HEK293 (cell line): Measurements from ENCODE around the gene RPRD2.

Source experiments
- CTCF ChIA-PET: fragments of 350-600 bp; formaldehyde crosslinking; extraction: SDS; loops from one replicate; lab custom pipeline; 2021; ENCODE audit warnings: antibody characterized with exemption; lab: Yijun Ruan, JAX
- POLR2A ChIA-PET: fragments of 300-600 bp; formaldehyde crosslinking; extraction: SDS; loops from one replicate; lab custom pipeline; 2020; ENCODE audit warnings: antibody characterized with exemption, inconsistent platforms; lab: Yijun Ruan, JAX
- H3K27ac ChIP-seq: fragments of 200-500 bp; sonication (Bioruptor generic); 2 replicates; pipeline ENCODE4 v1.5.1; 2014; ENCODE audit warnings: low read depth, low read length, control low read depth, inconsistent platforms; ENCODE audit errors: extremely low read depth
- H3K36me3 ChIP-seq, 2 experiments: fragments of 200-500 bp in 1 of 2; sonication (Bioruptor generic) in 1 of 2; 1 replicate in 1 of 2; 2 replicates in 1 of 2; pipeline ENCODE4 v1.5.1; 2014 to 2017; ENCODE audit warnings: inconsistent platforms in 2 of 2, low read length in 2 of 2; ENCODE audit not compliant: control insufficient read depth in 2 of 2, insufficient read depth in 1 of 2
- H3K4me1 ChIP-seq: fragments of 200-500 bp; sonication (Bioruptor generic); 2 replicates; pipeline ENCODE4 v1.5.1; 2014; ENCODE audit warnings: mild to moderate bottlenecking, low read length, inconsistent platforms; ENCODE audit not compliant: control insufficient read depth, insufficient read depth
- H3K4me3 ChIP-seq: 2 replicates; pipeline ENCODE4 v1.5.1; 2011; ENCODE audit warnings: low read depth, mild to moderate bottlenecking, control low read depth, low read length, moderate library complexity
- H3K9me3 ChIP-seq: fragments of 200-500 bp; sonication (Bioruptor generic); 2 replicates; pipeline ENCODE4 v1.5.1; 2014; ENCODE audit warnings: low read depth, low read length, inconsistent platforms; ENCODE audit not compliant: control insufficient read depth, insufficient read depth
- FEZF1 ChIP-seq: fragments of 450-650 bp; formaldehyde crosslinking; IDR thresholded peaks from 2 replicates; pipeline ENCODE4 v1.5.1; 2016; ENCODE audit warnings: missing biosample characterization, missing genetic modification characterization
- KLF1 ChIP-seq: fragments of 450-650 bp; formaldehyde crosslinking; IDR thresholded peaks from 2 replicates; pipeline ENCODE4 v1.5.1; 2016; ENCODE audit warnings: missing biosample characterization, missing genetic modification characterization
- KLF8 ChIP-seq: fragments of 450-650 bp; formaldehyde crosslinking; IDR thresholded peaks from 2 replicates; pipeline ENCODE4 v1.5.1; 2016; ENCODE audit warnings: missing biosample characterization, missing genetic modification characterization
- KLF9 ChIP-seq: fragments of 450-650 bp; formaldehyde crosslinking; IDR thresholded peaks from 2 replicates; pipeline ENCODE4 v1.5.1; 2016; ENCODE audit warnings: missing biosample characterization, missing genetic modification characterization, low read depth
- OSR2 ChIP-seq: fragments of 450-650 bp; formaldehyde crosslinking; IDR thresholded peaks from 2 replicates; pipeline ENCODE4 v1.5.1; 2016; ENCODE audit warnings: missing biosample characterization, missing genetic modification characterization
- PRDM1 ChIP-seq: fragments of 450-650 bp; formaldehyde crosslinking; IDR thresholded peaks from 2 replicates; pipeline ENCODE4; 2016; ENCODE audit warnings: missing biosample characterization, missing genetic modification characterization
- PRDM10 ChIP-seq: fragments of 450-650 bp; formaldehyde crosslinking; IDR thresholded peaks from 2 replicates; pipeline ENCODE4 v1.5.1; 2016; ENCODE audit warnings: missing biosample characterization, missing genetic modification characterization
- SALL2 ChIP-seq: fragments of 450-650 bp; formaldehyde crosslinking; IDR thresholded peaks from 2 replicates; pipeline ENCODE4 v1.5.0; 2017; ENCODE audit warnings: missing biosample characterization, mild to moderate bottlenecking, missing genetic modification characterization, borderline replicate concordance
- ZBTB20 ChIP-seq: fragments of 450-650 bp; formaldehyde crosslinking; IDR thresholded peaks from 2 replicates; pipeline ENCODE4 v1.5.1; 2016; ENCODE audit warnings: missing biosample characterization, missing genetic modification characterization
- ZBTB48 ChIP-seq: fragments of 450-650 bp; formaldehyde crosslinking; IDR thresholded peaks from 2 replicates; pipeline ENCODE4 v1.5.1; 2016; ENCODE audit warnings: missing biosample characterization, missing genetic modification characterization
- ZNF16 ChIP-seq: fragments of 450-650 bp; formaldehyde crosslinking; IDR thresholded peaks from 2 replicates; pipeline ENCODE4 v1.5.1; 2016; ENCODE audit warnings: low read depth, missing biosample characterization, missing genetic modification characterization
- ZNF302 ChIP-seq: fragments of 450-650 bp; formaldehyde crosslinking; IDR thresholded peaks from 2 replicates; pipeline ENCODE4 v1.5.1; 2016; ENCODE audit warnings: missing biosample characterization, missing genetic modification characterization, low read depth
- ZNF394 ChIP-seq: fragments of 450-650 bp; formaldehyde crosslinking; IDR thresholded peaks from 2 replicates; pipeline ENCODE4 v1.5.1; 2016; ENCODE audit warnings: missing biosample characterization, missing genetic modification characterization, mild to moderate bottlenecking, moderate library complexity, borderline replicate concordance
- ZNF510 ChIP-seq: fragments of 450-650 bp; formaldehyde crosslinking; IDR thresholded peaks from 2 replicates; pipeline ENCODE4 v1.5.1; 2018; ENCODE audit warnings: mild to moderate bottlenecking, missing genetic modification characterization, missing biosample characterization; ENCODE audit not compliant: insufficient replicate concordance
- ZNF596 ChIP-seq: fragments of 450-650 bp; IDR thresholded peaks from 2 replicates; pipeline ENCODE4 v1.5.0; 2018; ENCODE audit warnings: missing biosample characterization, mild to moderate bottlenecking, missing genetic modification characterization, moderate library complexity
- ZNF639 ChIP-seq: fragments of 450-650 bp; formaldehyde crosslinking; IDR thresholded peaks from 2 replicates; pipeline ENCODE4 v1.5.1; 2016; ENCODE audit warnings: missing biosample characterization, missing genetic modification characterization
- ZNF654 ChIP-seq: fragments of 450-650 bp; formaldehyde crosslinking; IDR thresholded peaks from 2 replicates; pipeline ENCODE4 v1.5.1; 2016; ENCODE audit warnings: low read depth, missing biosample characterization, missing genetic modification characterization
- ZNF692 ChIP-seq: fragments of 450-650 bp; formaldehyde crosslinking; IDR thresholded peaks from 2 replicates; pipeline ENCODE4 v1.5.1; 2016; ENCODE audit warnings: missing biosample characterization, missing genetic modification characterization
- ZNF777 ChIP-seq: fragments of 450-650 bp; formaldehyde crosslinking; IDR thresholded peaks from 2 replicates; pipeline ENCODE4 v1.5.1; 2017; ENCODE audit warnings: missing biosample characterization, missing genetic modification characterization, borderline replicate concordance
- TF ChIP-seq, protein P1 (sequence below): fragments of 450-650 bp; formaldehyde crosslinking; IDR thresholded peaks from 2 replicates; pipeline ENCODE4 v1.5.1; 2016; ENCODE audit warnings: missing biosample characterization, missing genetic modification characterization, low read depth

Gene RPRD2

DNA sequence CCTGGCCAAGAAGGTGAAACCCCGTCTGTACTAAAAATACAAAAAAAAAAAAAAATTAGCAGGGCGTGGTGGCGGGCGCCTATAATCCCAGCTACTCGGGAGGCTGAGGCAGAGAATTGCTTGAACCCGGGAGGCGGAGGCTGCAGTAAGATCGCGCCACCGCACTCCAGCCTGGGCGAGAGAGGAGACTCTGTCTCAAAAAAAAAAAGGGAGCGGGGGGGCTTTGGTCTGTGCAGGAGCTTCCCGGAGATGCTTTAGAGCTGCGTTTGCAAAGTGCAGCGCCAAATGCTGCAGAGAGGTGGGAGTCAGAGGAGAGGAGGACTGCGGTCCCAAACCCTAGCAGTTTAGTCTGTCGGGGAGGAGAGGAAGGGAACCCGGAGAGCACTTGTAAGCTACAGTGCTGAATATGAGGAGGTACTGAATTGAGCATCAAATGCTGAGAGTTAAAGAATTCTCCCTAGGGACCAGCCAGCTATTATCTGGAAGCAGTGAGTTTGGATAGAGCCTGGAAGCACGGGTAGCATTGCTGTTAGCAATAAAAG is 152.2 kb downstream of the RPRD2 start (continued):
- TF ChIP-seq KLF1 (tag by site-specific recombination) (peak; percentile 47; the same call in 1 of the 2 replicates), KLF9 (tag by site-specific recombination) (no peak), ZNF16 (no peak), PRDM10 (tag by site-specific recombination) (no peak), ZBTB48 (tag by site-specific recombination) (0 out of 2 replicates have a peak, but pooled peaks have one; percentile 27), SALL2 (tag by site-specific recombination) (no peak), ZNF777 (tag by site-specific recombination) (no peak), ZNF510 (no peak), ZNF596 (no peak), ZNF639 (no peak; the same call in 1 of the 2 replicates), KLF8 (tag by site-specific recombination) (peak; percentile 50), OSR2 (peak; percentile 83), FEZF1 (tag by site-specific recombination) (peak; percentile 76), ZNF692 (tag by site-specific recombination) (no peak)

DNA sequence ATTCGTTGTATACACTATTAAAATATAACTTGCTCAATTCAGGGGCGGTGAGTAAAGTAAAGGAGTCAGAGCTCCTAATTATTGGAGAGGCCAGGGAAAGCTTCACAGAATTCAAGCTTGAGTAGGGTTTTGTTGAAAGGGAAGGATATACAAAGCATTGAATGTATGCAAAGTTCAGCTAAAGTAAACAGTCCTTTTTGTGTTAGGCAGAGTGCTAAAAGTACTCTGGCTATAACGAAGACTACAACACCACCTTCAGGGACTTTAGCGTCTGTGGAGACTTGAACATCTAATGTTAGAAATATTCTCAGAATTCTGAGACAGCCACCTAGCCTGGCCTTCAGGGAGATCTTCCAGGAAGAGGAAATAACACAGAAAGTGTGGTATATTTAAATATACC is 152.7 kb downstream of the RPRD2 start:
- H3K4me1 ChIP-seq = no peaks in the 10 kb centered on the region
- TF ChIP-seq PRDM1 (tag by site-specific recombination) (0 out of 2 replicates have a peak, but pooled peaks have one; percentile 24), ZNF302 (tag by site-specific recombination) (no peak), ZNF394 (tag by site-specific recombination) (no peak), ZNF654 (peak; percentile 46), ZBTB20 (tag by site-specific recombination) (no peak)
- TF ChIP-seq, protein P1, sequence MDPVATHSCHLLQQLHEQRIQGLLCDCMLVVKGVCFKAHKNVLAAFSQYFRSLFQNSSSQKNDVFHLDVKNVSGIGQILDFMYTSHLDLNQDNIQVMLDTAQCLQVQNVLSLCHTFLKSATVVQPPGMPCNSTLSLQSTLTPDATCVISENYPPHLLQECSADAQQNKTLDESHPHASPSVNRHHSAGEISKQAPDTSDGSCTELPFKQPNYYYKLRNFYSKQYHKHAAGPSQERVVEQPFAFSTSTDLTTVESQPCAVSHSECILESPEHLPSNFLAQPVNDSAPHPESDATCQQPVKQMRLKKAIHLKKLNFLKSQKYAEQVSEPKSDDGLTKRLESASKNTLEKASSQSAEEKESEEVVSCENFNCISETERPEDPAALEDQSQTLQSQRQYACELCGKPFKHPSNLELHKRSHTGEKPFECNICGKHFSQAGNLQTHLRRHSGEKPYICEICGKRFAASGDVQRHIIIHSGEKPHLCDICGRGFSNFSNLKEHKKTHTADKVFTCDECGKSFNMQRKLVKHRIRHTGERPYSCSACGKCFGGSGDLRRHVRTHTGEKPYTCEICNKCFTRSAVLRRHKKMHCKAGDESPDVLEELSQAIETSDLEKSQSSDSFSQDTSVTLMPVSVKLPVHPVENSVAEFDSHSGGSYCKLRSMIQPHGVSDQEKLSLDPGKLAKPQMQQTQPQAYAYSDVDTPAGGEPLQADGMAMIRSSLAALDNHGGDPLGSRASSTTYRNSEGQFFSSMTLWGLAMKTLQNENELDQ (tag by site-specific recombination) = no peak
- ChIA-PET POLR2A (interaction anchor here (0.7 to 2.0 kb wide), 9 partner anchors 13 to 63 kb away, joined by 3 to 9 read pairs (median 5); partner anchors contain the start of gene MCL1), CTCF (interaction anchor here (1.0 to 6.6 kb wide), 7 partner anchors 13 to 260 kb away, joined by 3 to 50 read pairs (median 5); no protein-coding TSS in a partner anchor)
- no peaks in the 10 kb centered on the region for H3K9me3 ChIP-seq
- H3K4me3 ChIP-seq = no peak overlapping the region
- H3K27ac ChIP-seq = no peak overlapping the region
- H3K36me3 ChIP-seq = peaks cover 0 to 8% of the 10 kb centered on the region in 2 experiments; a peak in 2 of 3 replicates
